Measurements from ENCODE around the gene ELOB.
A peak's percentile ranks its signal among the peaks of the same experiment; 100 is the strongest.

Gene ELOB

GRCh38 chr16:2778630-2778958 lies 1.5 kb upstream of the ELOB start:
- TF ChIP-seq CTCF (IDR thresholded peaks at IDR 0.05; ENCODE audit: low read depth, low read length) = no peak
- DNase-seq (ENCODE audit: low read depth in 2 of 2) = no peak
- no peak overlapping the region for H3K4me3 ChIP-seq (replicated peaks in 1 of 2; ENCODE audit: low read depth in 2 of 2, low read length in 2 of 2)

GRCh38 chr16:2777903-2778629 lies 986 bp upstream of the ELOB start:
- DNase-seq (ENCODE audit: low read depth in 2 of 2) = no peak
- H3K4me3 ChIP-seq (replicated peaks in 1 of 2; ENCODE audit: low read depth in 2 of 2, low read length in 2 of 2) = peak overlapping the region; percentile 95 to 97
- TF ChIP-seq CTCF (IDR thresholded peaks at IDR 0.05; ENCODE audit: low read depth, low read length) = no peak

- H3K4me3 ChIP-seq (replicated peaks in 1 of 2; ENCODE audit: low read depth in 2 of 2, low read length in 2 of 2) = peak overlapping the region; percentile 88 to 95
- DNase-seq (ENCODE audit: low read depth in 2 of 2) = no peak
- TF ChIP-seq CTCF (IDR thresholded peaks at IDR 0.05; ENCODE audit: low read depth, low read length) = no peak
Measured at GRCh38 chr16:2776500-2777139, 460 bp downstream of the ELOB start.

GRCh38 chr16:2775765-2776499 lies 1.1 kb downstream of the ELOB start:
- no peak for DNase-seq (ENCODE audit: low read depth in 2 of 2)
- no peak for TF ChIP-seq CTCF (IDR thresholded peaks at IDR 0.05; ENCODE audit: low read depth, low read length)
- peak overlapping the region; percentile 88 to 95 for H3K4me3 ChIP-seq (replicated peaks in 1 of 2; ENCODE audit: low read depth in 2 of 2, low read length in 2 of 2)

GRCh38 chr16:2775131-2775716 lies 1.9 kb downstream of the ELOB start:
- TF ChIP-seq CTCF (IDR thresholded peaks at IDR 0.05; ENCODE audit: low read depth, low read length) = no peak
- no peak for DNase-seq (ENCODE audit: low read depth in 2 of 2)
- H3K4me3 ChIP-seq (replicated peaks in 1 of 2; ENCODE audit: low read depth in 2 of 2, low read length in 2 of 2) = no peak overlapping the region

- no peak for DNase-seq (ENCODE audit: low read depth in 2 of 2)
- no peak overlapping the region for H3K4me3 ChIP-seq (replicated peaks in 1 of 2; ENCODE audit: low read depth in 2 of 2, low read length in 2 of 2)
- no peak for TF ChIP-seq CTCF (IDR thresholded peaks at IDR 0.05; ENCODE audit: low read depth, low read length)
Measured at GRCh38 chr16:2774161-2774891, 2.8 kb downstream of the ELOB start.
